Skeletal muscle satellite cell (primary cell): ENCODE measurements around the gene HBM.
"Not testable (repeated sequence)": the region's sequence is repeated elsewhere in the genome, so short reads cannot be mapped to it uniquely, and the experiment has no call there.

Experiments used
- H3K27me3 ChIP-seq: 2 replicates; pipeline ENCODE4 v1.7.0; 2013; ENCODE audit warnings: low read length; ENCODE audit not compliant: control insufficient read depth, insufficient read depth
- H3K36me3 ChIP-seq: 2 replicates; pipeline ENCODE4 v1.7.0; 2013; ENCODE audit warnings: mild to moderate bottlenecking, control low read depth, low read length; ENCODE audit not compliant: insufficient read depth
- H3K4me1 ChIP-seq: 2 replicates; pipeline ENCODE4 v1.7.0; 2013; ENCODE audit warnings: low read length; ENCODE audit not compliant: control insufficient read depth, insufficient read depth
- H3K4me2 ChIP-seq: 2 replicates; pipeline ENCODE4 v1.7.0; 2013; ENCODE audit warnings: mild to moderate bottlenecking, low read length
- H3K4me3 ChIP-seq: 2 replicates; pipeline ENCODE4 v1.7.0; 2013; ENCODE audit warnings: low read length
- H3K9ac ChIP-seq: 2 replicates; pipeline ENCODE4 v1.7.0; 2013; ENCODE audit warnings: mild to moderate bottlenecking, low read depth, low read length, moderate library complexity
- H3K9me3 ChIP-seq: replicated peaks from 2 replicates; pipeline ENCODE4 v1.7.0; 2013; ENCODE audit warnings: mild to moderate bottlenecking, control low read depth, low read length

HBM gene

DNA sequence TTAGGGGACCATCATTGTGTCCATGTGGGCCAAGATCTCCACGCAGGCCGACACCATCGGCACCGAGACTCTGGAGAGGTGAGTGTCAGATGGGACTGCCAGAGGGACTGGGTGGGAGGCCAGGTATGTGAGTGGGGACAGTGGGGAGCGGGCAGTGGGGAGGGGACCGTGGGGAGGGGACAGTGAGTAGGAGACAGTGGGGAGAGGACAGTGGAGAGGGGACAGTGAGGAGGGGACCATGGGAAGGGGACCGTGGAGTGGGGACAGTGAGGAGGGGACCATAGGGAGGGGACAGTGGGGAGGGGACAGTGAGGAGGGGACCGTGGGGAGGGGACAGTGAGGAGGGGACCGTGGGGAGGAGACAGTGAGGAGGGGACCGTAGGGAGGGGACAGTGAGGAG is 2.6 kb upstream of the HBM start:
- not testable (repeated sequence) for H3K4me1 ChIP-seq, H3K4me3 ChIP-seq, H3K9me3 ChIP-seq, H3K9ac ChIP-seq, H3K4me2 ChIP-seq, H3K36me3 ChIP-seq
- H3K27me3 ChIP-seq, result peaks cover 44% of the 10 kb centered on the region

- H3K4me2 ChIP-seq, H3K9me3 ChIP-seq, H3K36me3 ChIP-seq, H3K4me3 ChIP-seq, H3K9ac ChIP-seq, H3K4me1 ChIP-seq: not testable (repeated sequence)
- H3K27me3 ChIP-seq, result peaks cover 46% of the 10 kb centered on the region
These were observed 2.1 kb upstream of the HBM start for GRCh38 chr16:163696-164095.

GRCh38 chr16:164134-164823 is 1.5 kb upstream of the HBM start:
- H3K27me3 ChIP-seq, result peaks cover 50% of the 10 kb centered on the region
- H3K4me2 ChIP-seq, H3K4me3 ChIP-seq, H3K9ac ChIP-seq, H3K36me3 ChIP-seq, H3K4me1 ChIP-seq, H3K9me3 ChIP-seq: not testable (repeated sequence)

- Histone ChIP-seq H3K9me3 (no peaks in the 10 kb centered on the region), H3K27me3 (peaks cover 47% of the 10 kb centered on the region)
These were observed 795 bp upstream of the HBM start for GRCh38 chr16:164827-165538.

DNA sequence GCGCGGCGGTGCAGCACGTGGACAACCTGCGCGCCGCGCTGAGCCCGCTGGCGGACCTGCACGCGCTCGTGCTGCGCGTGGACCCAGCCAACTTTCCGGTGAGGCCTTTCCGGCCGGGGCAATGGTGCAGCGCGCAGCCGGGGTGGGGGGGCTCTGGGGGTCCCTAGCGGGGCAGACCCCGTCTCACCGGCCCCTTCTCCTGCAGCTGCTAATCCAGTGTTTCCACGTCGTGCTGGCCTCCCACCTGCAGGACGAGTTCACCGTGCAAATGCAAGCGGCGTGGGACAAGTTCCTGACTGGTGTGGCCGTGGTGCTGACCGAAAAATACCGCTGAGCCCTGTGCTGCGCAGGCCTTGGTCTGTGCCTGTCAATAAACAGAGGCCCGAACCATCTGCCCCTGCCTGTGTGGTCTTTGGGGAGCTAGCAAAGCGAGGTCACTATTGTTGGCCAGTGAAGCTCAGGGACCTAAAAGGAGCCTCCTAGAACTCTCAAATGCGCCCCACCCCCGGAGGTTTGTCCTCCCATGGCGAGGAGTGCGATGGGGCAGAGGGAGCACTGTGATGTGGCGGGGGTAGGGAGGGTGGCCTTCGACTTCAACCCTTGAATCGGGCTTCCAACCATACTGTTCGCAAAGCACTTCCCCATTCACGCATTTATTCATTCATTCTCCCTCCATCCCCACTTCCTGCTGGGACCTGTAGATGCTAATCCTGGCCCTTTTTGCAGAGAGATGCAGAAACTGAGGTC is 770 bp downstream of the HBM start:
- no peak overlapping the region for H3K4me3 ChIP-seq
- H3K27me3 ChIP-seq, result peaks cover 52% of the 10 kb centered on the region
- no peak overlapping the region for H3K9ac ChIP-seq
- H3K36me3 ChIP-seq, result no peaks in the 10 kb centered on the region
- H3K4me1 ChIP-seq, result peaks cover 3% of the 10 kb centered on the region
- no peaks in the 10 kb centered on the region for H3K9me3 ChIP-seq
- H3K4me2 ChIP-seq, result no peak overlapping the region

More at GRCh38 chr16:164827-165538, 795 bp upstream of the HBM start:
- H3K4me2 ChIP-seq, result peak overlapping the region; percentile 46
- peaks cover 3% of the 10 kb centered on the region for H3K4me1 ChIP-seq
- H3K4me3 ChIP-seq, result no peak overlapping the region
- H3K36me3 ChIP-seq, result no peaks in the 10 kb centered on the region
- no peak overlapping the region for H3K9ac ChIP-seq

GRCh38 chr16:167122-167690 is 1.4 kb downstream of the HBM start:
- Histone ChIP-seq H3K4me3 (no peak overlapping the region), H3K36me3 (no peaks in the 10 kb centered on the region), H3K9me3 (no peaks in the 10 kb centered on the region), H3K4me2 (no peak overlapping the region), H3K27me3 (peaks cover 55% of the 10 kb centered on the region), H3K4me1 (peaks cover 3% of the 10 kb centered on the region), H3K9ac (no peak overlapping the region)

- peaks cover 54% of the 10 kb centered on the region for H3K27me3 ChIP-seq
These were observed 2.6 kb downstream of the HBM start for GRCh38 chr16:168424-168823.

GRCh38 chr16:169014-169413 is 3.2 kb downstream of the HBM start:
- H3K36me3 ChIP-seq, result no peaks in the 10 kb centered on the region
- H3K4me1 ChIP-seq, result peaks cover 3% of the 10 kb centered on the region
- H3K4me3 ChIP-seq, result no peak overlapping the region
- no peak overlapping the region for H3K9ac ChIP-seq
- no peak overlapping the region for H3K4me2 ChIP-seq
- H3K9me3 ChIP-seq, result no peaks in the 10 kb centered on the region
- H3K27me3 ChIP-seq, result peaks cover 57% of the 10 kb centered on the region

More at GRCh38 chr16:168424-168823, 2.6 kb downstream of the HBM start:
- Histone ChIP-seq H3K4me3 (no peak overlapping the region), H3K9ac (no peak overlapping the region), H3K4me1 (peaks cover 3% of the 10 kb centered on the region), H3K9me3 (no peaks in the 10 kb centered on the region), H3K4me2 (no peak overlapping the region), H3K36me3 (no peaks in the 10 kb centered on the region)

- not testable (repeated sequence) for H3K9me3 ChIP-seq, H3K4me1 ChIP-seq, H3K36me3 ChIP-seq, H3K9ac ChIP-seq, H3K4me2 ChIP-seq, H3K4me3 ChIP-seq
- peaks cover 64% of the 10 kb centered on the region for H3K27me3 ChIP-seq
These were observed 4.3 kb downstream of the HBM start for GRCh38 chr16:170088-170507.

DNA sequence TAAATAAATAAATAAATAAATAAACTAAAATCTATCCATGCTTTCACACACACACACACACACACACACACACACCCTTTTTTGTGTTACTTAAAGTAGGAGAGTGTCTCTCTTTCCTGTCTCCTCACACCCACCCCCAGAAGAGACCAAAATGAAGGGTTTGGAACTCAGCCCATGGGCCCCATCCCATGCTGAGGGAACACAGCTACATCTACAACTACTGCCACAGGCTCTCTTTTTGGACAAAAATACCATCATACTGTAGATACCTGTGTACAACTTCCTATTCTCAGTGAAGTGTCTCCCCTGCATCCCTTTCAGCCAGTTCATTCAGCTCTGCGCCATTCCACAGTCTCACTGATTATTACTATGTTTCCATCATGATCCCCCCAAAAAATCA is 5.0 kb downstream of the HBM start:
- Histone ChIP-seq H3K4me2 (no peak overlapping the region), H3K36me3 (no peaks in the 10 kb centered on the region), H3K4me3 (no peak overlapping the region), H3K9me3 (no peaks in the 10 kb centered on the region), H3K9ac (no peak overlapping the region), H3K27me3 (peaks cover 64% of the 10 kb centered on the region), H3K4me1 (no peaks in the 10 kb centered on the region)

- H3K36me3 ChIP-seq, H3K4me2 ChIP-seq, H3K4me3 ChIP-seq, H3K4me1 ChIP-seq, H3K9ac ChIP-seq, H3K9me3 ChIP-seq: not testable (repeated sequence)
- H3K27me3 ChIP-seq, result peaks cover 50% of the 10 kb centered on the region
These were observed 6.7 kb downstream of the HBM start, which contains the start of gene HBA2 for GRCh38 chr16:172374-172941. Gene HBA2, plus strand, starts transcription at chr16:172876. Its CDS starts 37 bp downstream, at chr16:172913.
